Fibroblast of gingiva (primary cell): Measurements from ENCODE around the gene LCE4A.
"Not testable (repeated sequence)": the region's sequence is repeated elsewhere in the genome, so short reads cannot be mapped to it uniquely, and the experiment has no call there.

ENCODE experiments used
- DNase-seq: peaks from one replicate; pipeline ENCODE4 v3.0.0-alpha.2; 2011; ENCODE audit warnings: low read depth

LCE4A gene, protein sequence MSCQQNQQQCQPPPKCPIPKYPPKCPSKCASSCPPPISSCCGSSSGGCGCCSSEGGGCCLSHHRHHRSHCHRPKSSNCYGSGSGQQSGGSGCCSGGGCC

DNA sequence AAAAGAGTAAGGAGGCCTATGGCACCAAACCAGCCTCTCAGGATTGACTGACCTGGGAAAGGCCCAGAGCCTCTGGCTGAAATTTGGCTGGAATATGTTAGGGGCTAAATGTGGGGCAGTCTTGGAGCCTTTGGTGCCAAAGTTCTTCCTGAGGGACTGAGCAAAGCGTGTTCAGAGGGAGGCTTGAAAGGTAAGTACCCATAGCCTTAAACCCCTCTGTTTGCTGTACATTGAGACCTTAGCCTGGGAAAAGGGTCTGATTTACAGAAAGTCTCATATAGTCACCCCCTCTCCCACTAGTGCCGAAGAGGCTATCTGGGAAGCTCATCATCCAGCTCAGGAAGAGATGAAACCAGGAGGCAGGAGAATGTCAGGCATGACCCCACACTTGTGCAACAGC is at the start of gene LCE4A:
LCE4A (plus strand) TSS at position 301 of the 400 bp plus-strand sequence. CDS start 916 bp downstream, outside the sequence.
- DNase-seq: no peak

DNA sequence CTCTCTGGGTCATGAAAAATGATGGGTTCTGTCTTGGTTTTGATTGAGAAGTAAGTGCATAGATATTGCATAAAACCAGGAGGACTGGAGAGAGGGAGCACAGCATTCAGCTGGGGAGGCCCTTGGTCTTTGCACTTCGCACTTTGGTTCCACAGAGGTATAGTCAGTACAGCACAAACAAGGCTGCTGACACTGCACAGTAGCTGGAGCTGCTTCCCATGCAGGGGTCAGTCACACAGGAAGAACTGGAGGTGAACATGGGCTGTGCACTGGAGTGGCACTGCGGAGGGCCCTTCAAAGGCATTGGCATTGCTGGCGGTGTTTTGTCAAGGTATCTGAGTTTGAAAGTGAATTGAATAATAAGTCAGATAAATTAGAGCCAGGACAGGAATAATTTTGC is 49.3 kb upstream of the LCE4A start:
- no peak for DNase-seq

DNA sequence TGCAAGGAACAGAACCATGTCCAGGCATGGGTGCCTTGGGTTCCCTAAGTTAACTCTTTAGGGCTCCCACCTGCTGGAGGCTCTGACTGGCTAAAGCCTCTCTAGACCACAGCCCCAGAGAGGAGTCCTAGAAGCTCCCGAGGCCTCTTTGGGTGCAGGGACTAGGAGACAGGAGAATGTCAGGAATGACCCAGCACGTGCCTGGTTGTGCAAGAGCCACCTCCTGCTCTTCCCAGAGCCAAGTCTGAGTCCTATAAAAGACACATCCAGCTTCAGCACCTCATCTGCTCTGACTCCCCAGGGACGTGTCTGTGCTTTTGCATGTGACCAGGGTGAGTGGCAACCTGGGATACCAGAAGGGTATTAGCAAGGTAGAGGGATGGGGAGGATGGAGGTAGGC is 44.9 kb upstream of the LCE4A start, which contains the start of gene LCE2D:
LCE2D (plus strand) TSS at position 283 of the 400 bp plus-strand sequence. CDS start 726 bp downstream, outside the sequence.
- DNase-seq: no peak

DNA sequence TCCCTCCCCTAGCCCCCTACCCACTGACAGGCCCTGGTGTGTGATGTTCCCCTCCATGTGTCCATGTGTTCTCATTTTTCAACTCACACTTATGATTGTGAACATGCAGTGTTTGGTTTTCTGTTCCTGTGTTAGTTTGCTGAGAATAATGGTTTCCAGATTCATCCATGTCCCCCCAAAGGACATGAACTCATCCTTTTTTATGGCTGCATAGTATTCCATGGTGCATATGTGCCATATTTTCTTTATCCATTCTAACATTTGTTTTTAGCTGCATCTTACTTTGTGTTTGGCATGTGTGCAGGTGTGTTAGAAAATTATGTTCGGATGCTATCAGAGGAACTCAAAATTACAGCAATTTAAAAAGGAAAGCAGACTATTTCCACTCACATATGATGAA is 41.8 kb upstream of the LCE4A start:
- DNase-seq: not testable (repeated sequence)

DNA sequence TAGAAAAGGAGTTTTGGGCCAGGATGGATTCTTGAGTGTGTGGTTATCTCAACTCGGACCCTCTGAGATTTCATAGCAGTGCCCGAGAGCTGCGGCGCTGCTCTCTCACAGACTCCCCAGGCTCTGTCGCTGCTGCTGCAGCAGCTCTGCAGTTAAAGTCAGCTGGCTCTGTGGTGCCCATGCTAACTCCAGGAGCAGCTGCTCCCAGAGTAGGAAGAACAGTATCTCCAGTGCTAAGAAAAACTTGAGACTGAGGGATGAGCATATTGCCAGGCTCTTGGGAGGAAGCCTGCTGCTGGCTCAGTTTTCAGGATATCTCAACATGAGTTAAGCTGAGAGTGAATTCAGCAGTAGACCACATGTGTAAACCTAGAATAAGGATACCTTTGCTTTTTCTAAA is 40.3 kb upstream of the LCE4A start:
- no peak for DNase-seq

DNA sequence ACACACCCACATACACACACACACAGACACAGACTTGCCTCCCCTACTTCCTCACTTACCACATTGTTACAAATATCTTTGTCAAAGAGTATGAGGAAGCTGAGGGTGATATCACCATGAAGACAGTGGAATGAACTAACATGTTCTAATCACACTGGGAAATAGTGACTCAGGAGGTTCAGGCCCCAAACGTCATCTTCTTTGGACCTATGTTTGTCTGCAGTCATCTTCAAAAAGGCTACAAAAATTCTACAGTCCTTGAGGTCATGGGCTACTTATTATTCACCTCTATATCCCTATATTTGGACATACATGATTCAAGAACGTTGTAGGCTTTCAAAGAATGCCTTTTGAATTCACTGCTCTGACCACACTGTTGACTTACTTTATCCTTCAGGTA is 34.9 kb upstream of the LCE4A start:
- no peak for DNase-seq

DNA sequence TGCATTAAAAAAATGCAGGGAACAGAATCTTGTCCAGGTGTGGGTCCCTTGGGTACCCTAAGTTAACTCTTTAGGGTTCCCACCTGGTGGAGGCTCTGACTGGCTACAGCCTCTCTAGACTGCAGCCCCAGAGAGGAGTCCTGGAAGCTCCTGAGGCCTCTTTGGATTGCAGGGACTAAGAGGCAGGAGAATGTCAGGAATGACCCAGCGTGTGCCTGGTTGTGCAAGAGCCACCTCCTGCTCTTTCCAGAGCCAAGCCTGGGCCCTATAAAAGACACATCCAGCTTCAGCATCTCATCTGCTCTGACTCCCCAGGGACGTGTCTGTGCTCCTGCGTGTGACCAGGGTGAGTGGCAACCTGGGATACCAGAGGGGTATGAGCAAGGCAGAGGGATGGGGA is 33.0 kb upstream of the LCE4A start, which contains the start of gene LCE2C:
LCE2C (plus strand) TSS at position 297 of the 400 bp plus-strand sequence. CDS start 737 bp downstream, outside the sequence.
- not testable (repeated sequence) for DNase-seq

DNA sequence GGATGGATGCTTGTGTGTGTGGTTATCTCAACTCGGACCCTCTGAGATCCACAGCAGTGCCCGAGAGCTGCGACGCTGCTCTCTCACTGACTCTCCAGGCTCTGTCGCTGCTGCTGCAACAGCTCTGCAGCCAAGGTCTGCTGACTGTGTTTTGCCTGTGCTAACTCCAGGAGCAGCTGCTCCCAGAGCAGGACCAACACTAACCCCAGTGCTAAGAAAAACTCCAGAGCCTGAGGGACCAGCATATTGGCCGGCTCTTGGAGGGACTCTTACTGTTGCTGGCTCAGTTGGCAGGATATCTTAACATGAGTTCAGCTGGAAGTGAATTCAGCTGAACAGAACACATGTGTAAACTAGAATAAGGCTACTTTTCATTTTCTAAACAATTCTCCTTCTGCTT is 28.5 kb upstream of the LCE4A start:
- DNase-seq: no peak

DNA sequence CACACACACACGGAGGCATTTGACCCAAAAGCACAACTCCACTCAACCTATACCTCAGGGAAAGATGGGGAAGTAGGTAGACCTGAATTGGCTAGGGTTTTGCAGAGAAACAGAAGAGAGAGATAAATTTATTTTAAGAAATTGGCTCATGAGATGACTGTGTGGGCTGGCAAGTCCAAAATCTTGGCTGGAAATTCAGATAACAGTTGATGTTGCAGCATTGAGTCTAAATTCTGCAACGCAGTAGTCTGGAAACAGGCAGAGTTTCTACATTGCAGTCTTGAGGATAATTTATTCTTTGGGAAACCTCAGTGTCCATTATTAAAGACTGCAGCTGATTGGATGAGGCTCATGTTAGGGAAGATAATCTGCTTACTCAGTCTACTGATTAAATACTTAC is 26.3 kb upstream of the LCE4A start:
- no peak for DNase-seq

DNA sequence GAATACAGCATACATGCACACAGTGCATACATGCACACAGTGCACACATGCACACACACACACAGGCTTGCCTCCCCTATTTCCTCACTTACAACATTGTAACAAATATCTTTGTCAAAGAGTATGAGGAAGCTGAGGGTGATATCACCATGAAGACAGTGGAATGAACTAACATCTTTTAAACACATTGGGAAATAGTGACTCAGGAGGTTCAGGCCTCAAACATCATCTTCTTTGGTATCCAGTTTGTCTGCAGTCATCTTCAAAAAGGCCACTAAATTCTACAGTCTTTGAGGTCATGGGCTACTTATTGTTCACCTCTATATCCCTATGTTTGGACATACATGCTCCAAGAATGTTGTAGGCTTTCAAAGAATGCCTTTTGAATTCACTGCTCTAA is 24.1 kb upstream of the LCE4A start:
- no peak for DNase-seq

DNA sequence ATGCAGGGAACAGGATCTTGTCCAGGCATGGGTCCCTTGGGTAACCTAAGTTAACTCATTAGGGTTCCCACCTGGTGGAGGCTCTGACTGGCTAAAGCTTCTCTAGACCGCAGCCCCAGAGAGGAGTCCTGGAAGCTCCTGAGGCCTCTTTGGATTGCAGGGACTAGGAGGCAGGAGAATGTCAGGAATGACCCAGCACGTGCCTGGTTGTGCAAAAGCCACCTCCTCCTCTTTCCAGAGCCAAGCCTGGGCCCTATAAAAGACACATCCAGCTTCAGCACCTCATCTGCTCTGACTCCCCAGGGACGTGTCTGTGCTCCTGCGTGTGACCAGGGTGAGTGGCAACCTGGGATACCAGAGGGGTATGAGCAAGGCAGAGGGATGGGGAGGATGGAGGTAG is 22.1 kb upstream of the LCE4A start, which contains the start of gene LCE2B:
LCE2B (plus strand) TSS at position 301 of the 400 bp plus-strand sequence. CDS start 721 bp downstream, outside the sequence.
- not testable (repeated sequence) for DNase-seq

DNA sequence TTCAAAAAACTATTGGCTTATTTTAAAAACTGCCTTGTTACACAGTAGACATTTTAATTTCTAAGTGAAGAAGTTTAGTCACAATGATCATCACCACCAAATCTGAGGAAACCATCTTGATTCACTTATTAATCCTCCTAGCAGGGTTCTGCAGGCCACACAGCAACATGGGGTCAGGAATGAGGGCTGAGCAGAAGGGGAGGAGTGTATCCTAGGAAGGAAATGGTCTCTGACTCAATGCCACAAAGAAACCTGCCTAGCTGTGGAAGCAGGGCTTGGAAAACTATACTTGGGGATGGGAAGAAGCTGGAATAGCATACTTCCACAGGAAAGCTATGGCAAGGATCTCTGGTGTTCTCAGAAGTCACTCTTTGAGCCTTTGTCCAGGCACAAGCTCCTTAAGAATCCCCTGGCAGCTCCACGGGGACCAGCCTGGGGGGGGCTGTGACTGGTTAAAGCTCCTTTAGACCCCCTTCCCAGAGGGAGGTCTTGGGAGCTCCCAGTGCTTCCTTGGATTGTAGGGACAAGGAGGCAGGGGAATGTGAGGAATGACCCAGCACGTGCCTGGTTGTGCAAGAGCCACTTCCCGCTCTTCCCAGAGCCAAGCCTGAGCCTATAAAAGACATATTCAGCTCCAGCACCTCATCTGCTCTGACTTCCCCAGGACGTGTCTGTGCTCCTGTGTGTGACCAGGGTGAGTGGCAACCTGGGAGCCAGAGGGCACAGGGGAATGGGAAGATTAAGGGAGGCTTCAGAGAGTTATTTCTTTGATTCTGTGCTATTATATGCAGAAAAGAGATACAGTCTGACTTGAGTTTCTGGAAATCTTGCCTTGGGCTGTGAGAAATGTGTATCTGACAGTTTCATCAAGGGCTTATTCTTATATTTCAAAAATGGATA is 10.0 kb upstream of the LCE4A start, which contains the start of gene LCE2A:
LCE2A (plus strand) TSS at position 645 of the 900 bp plus-strand sequence. CDS start 557 bp downstream, outside the sequence.
- DNase-seq: no peak

DNA sequence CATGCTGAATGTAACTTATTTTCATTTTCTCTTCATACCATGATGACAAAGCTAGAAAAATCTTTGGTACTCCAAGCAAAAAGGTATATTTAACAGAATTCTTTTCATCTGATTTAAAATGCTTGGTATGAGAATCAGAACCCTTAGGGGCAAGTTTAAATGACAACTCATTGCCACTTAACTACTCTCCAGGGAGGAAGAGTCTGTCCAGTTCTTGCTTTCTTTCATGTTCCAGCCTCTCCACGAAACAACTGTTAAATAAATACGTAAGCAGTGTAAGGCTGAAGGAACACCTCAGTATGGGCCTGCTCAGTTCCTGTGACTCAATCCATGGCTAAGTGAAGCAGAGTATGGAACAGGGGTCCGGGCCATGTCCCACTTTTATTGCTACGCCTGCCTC is 8.2 kb upstream of the LCE4A start:
- no peak for DNase-seq

DNA sequence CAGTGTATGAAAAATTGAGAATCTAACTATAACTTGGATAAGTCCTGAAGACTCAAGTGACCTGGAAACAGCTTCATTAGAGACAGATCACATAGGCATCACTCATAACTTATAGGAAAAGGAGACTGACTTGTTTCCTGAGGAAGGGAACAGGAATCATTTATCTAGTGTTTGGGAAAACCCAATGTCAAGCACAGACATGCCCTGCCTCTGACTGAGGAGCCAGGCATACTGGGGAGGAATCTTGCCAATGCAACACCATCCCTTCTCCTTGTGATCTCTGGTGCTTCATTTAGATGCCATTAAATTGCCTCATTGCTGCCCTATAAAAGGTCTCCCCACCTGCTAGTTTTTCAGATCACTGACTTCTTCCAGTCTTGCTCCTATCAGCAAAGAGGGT is 10.3 kb downstream of the LCE4A start:
- DNase-seq: no peak

DNA sequence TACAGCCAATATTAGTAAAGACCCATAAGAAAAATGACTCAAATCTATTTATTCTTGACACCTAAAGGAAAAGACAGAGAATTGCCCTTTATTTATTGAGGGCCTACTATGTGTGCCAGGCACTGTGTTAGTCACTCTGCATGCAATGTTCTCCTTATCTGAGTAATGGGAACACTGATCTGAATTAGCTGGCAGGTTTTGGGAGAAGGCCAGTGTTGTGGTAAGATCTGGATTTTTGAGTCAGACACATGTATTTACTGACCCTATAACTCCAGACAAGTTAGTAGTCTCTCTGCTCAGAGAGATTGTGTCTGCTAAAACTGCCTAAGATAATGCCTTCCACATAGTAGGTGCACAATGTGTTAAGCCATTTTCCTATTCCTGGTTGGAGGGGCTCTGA is 17.3 kb downstream of the LCE4A start:
- no peak for DNase-seq

DNA sequence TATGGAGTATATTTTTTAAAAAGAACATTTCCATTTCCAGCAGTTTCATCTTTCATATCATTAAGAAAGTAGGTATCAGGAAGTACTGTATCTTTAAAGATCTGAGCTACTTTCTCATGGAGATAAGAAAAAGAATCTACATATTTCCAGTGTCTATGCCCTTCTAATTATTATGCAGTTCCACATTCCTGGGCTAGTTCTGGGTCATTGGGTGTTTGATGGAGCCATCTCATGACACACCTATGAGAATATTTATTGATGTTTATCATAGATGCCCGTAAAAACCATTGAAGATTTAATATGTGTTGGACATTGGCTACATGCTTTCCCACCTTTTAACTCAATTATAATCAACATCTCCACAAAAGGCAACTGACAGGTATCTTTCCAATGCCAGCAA is 21.0 kb downstream of the LCE4A start:
- no peak for DNase-seq

DNA sequence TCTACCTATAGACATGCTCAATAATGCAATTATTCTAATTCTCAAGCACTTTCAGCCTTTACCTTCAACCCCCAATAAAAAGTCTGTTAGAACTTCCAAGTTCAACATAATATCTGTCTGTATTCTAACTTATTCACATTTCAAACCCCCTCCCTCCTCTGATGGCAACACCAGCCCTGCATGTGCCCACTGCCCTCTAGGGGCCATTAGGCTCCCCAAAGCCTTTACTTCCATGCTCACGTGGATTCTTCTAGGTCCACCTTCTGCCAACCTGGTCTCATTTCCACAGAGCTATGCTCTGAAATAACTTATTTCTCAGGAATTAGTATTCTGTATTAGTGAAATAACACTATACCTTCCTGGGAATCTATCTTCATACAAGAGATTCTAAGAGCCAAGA is 27.7 kb downstream of the LCE4A start:
- no peak for DNase-seq

DNA sequence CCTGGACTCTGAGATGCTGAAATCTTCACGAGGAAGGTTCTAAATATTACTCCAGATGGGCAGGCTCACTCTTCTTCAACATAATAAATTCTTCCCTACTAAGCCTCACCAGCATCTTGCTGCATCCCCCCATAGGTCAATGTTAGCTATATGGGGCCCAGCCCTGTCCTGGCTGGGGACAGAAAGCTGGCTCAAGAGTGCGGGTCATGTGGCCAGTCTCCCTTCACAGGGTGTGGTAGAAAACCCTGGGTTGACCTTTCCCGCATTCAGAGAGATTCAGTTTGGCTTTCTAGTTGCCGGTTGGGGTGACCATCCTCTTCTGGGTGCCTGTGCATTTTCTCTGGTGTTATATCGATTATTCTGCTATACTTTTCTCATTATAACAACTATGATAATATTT is 30.0 kb downstream of the LCE4A start:
- no peak for DNase-seq

DNA sequence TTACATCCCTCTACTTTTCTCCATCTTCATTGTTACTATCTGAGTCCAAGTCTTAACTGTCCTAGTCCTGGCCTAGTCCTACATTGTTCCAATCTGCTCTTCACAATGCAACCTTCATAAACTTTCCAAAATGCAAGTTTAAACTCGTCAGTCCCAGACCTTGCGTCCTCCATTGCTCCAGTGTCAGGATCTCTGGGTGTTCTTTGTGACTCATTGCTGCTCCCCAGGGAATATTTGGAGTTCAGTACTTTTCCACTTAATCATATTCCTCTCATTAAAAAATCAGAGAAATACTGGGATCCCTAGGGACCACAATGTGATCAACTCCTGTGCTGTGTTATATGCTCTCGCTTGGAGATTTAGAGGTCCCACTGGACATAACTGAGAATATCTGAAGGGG is 31.9 kb downstream of the LCE4A start:
- DNase-seq: no peak

DNA sequence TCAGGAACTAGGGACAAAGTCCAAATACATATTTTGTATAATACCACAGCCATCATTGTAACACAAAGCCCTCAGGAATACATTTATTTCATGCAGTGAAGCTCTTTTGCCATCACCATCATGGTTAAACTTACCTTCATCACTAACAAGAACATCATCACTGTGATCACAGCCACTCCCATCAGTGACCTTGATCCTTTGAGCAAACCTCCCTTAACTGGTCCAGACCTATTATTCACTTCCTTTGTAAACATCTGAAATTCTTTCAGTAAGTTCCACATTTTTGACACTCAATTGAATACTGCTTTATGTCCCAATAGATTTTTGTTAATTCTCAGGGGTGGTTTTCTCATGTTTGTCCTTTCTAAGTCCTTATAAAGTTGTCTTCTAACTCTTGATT is 33.7 kb downstream of the LCE4A start:
- DNase-seq: no peak

DNA sequence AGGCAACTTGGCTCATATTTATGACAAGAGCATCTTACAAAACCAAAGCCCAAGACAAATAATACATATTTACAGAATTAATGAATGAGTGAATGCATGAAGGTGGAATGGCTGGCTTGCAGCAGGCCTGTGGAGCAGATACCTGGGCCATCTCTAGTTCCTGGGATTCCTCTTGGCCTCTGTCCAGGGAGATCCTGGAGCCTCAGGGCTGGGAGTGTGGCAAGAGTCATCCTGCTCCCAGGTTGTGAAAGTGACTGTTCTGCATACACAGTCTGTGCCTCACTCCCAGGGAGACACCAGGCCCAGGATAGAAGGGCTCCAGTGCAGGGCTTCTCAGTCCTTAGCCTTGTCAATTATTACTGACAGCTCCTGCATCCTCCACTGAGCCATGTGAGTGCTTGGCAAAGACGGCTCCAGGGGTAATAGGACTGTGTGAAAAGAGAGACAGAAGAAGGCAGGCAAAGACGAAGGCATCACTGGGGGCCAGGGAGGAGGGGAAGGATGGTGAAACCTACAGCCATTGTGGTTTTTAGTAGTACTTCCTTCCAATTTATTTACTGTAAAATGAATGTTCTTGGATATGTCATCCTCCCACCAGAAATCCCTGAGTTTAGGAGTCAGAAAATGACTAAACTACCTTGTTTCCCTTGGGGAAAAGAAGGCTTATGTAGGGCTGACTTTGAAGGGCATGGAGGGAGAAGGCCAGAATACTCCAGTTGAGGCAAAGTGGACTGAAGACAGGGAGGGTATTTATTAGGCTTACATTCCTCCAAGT is 35.6 kb downstream of the LCE4A start:
- no peak for DNase-seq

DNA sequence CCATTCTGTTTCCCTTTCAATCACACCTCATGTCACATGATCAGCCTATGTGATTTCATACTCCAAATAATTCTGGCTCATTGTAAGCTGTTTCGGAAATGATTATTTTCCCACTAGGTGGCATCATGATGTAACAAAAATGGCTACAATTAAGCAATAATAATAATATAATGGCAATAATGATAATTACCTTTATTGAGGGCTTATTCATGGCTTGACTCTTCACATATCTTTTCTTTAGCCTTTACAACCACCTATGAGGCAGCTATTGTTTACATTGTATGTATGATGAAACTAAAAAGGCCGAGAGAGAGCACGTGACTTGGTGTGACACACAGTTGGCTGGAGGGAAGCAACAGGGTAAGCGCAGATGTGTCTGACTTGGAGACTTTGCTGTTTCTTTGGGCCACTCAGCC is 37.3 kb downstream of the LCE4A start:
- DNase-seq: peak; percentile 12
